IMR-90 (cell line): Measurements from ENCODE around the gene SCRN2. TPM values are rescaled to one million over a fixed set of nuclear protein-coding genes. Genes with fewer than 3 reads are reported as not detected.
A peak's percentile ranks its signal among the peaks of the same experiment; 100 is the strongest.

Experiments used
- ATAC-seq: fragments of 200-7000 bp; cut with Tn5 transposase; 2 replicates; pipeline ENCODE4 v1.9.1; 2020; ENCODE audit warnings: low read depth, mild to moderate bottlenecking, moderate library complexity
- BruUV-seq: library from RNA; stranded (reverse); fragments of 400-500 nt; replicated peaks from 2 replicates; lab custom pipeline; 2021; lab: Mats Ljungman, UMichigan
- CTCF ChIA-PET: fragments of 300-600 bp; formaldehyde crosslinking; extraction: SDS; loops from one replicate; lab custom pipeline; 2021; ENCODE audit warnings: antibody characterized with exemption; lab: Yijun Ruan, JAX
- POLR2A ChIA-PET: fragments of 300-600 bp; sonication (Branson Sonifier 250); formaldehyde crosslinking; loops from one replicate; lab custom pipeline; 2022; ENCODE audit warnings: antibody characterized with exemption; ENCODE audit not compliant: unreplicated experiment; lab: Charles Lee
- DNase-seq: peaks from one replicate; pipeline ENCODE4 v3.0.0; 2013
- H2AFZ ChIP-seq: replicated peaks from 2 replicates; pipeline ENCODE3; 2013; ENCODE audit warnings: low read length, mild to moderate bottlenecking; ENCODE audit not compliant: poor library complexity
- H2AK5ac ChIP-seq: 2 replicates; pipeline ENCODE4 v1.6.1; 2013; ENCODE audit warnings: low read depth, low read length, inconsistent platforms
- H2AK9ac ChIP-seq: replicated peaks from 2 replicates; pipeline ENCODE3; 2013; ENCODE audit warnings: mild to moderate bottlenecking, low read depth, low read length, moderate library complexity; ENCODE audit not compliant: poor library complexity
- H2BK120ac ChIP-seq: 2 replicates; pipeline ENCODE4 v1.6.1; 2013; ENCODE audit warnings: low read depth, low read length, inconsistent platforms
- H2BK15ac ChIP-seq: 3 replicates; pipeline ENCODE4 v1.6.1; 2013; ENCODE audit warnings: low read depth, low read length, inconsistent platforms
- H2BK20ac ChIP-seq: 2 replicates; pipeline ENCODE4 v1.6.1; 2013; ENCODE audit warnings: low read depth, mild to moderate bottlenecking, inconsistent platforms, low read length, moderate library complexity
- H2BK5ac ChIP-seq: 2 replicates; pipeline ENCODE4 v1.6.1; 2013; ENCODE audit warnings: mild to moderate bottlenecking, low read depth, low read length, inconsistent platforms; ENCODE audit not compliant: poor library complexity, severe bottlenecking
- H3K14ac ChIP-seq: replicated peaks from 2 replicates; pipeline ENCODE4 v1.6.1; 2013; ENCODE audit warnings: low read depth, low read length, inconsistent platforms
- H3K18ac ChIP-seq: 2 replicates; pipeline ENCODE4 v1.6.1; 2013; ENCODE audit warnings: low read depth, low read length, control low read depth
- H3K23ac ChIP-seq: 2 replicates; pipeline ENCODE4 v1.6.1; 2013; ENCODE audit warnings: low read depth, low read length, inconsistent platforms
- H3K27ac ChIP-seq: 2 replicates; pipeline ENCODE4 v1.5.1; 2013; ENCODE audit warnings: mild to moderate bottlenecking, control low read depth, low read length; ENCODE audit not compliant: insufficient read depth
- H3K27me3 ChIP-seq: 2 replicates; pipeline ENCODE4 v1.6.1; 2013; ENCODE audit warnings: low read length; ENCODE audit not compliant: control insufficient read depth, insufficient read depth
- H3K36me3 ChIP-seq: 2 replicates; pipeline ENCODE4 v1.6.1; 2013; ENCODE audit warnings: low read length, mixed read lengths; ENCODE audit not compliant: control insufficient read depth, insufficient read depth
- H3K4ac ChIP-seq: 2 replicates; pipeline ENCODE4 v1.6.1; 2013; ENCODE audit warnings: low read depth, low read length, inconsistent platforms
- H3K4me1 ChIP-seq: 2 replicates; pipeline ENCODE4 v1.6.1; 2013; ENCODE audit warnings: low read length, mixed read lengths; ENCODE audit not compliant: control insufficient read depth, insufficient read depth
- H3K4me2 ChIP-seq: 2 replicates; pipeline ENCODE4 v1.6.1; 2013; ENCODE audit warnings: low read depth, mild to moderate bottlenecking, control low read depth, low read length, moderate library complexity
- H3K4me3 ChIP-seq: 2 replicates; pipeline ENCODE4 v1.5.1; 2013; ENCODE audit warnings: low read depth, mild to moderate bottlenecking, control low read depth, low read length, moderate library complexity; ENCODE audit not compliant: insufficient read depth
- H3K56ac ChIP-seq: 2 replicates; pipeline ENCODE4 v1.6.1; 2013; ENCODE audit warnings: low read length, inconsistent platforms; ENCODE audit not compliant: insufficient read depth; ENCODE audit errors: extremely low read depth
- H3K79me1 ChIP-seq, 2 experiments: 2 replicates each; pipeline ENCODE4 v1.6.1; 2013; ENCODE audit warnings: low read length in 2 of 2, inconsistent platforms in 1 of 2, low read depth in 1 of 2
- H3K9ac ChIP-seq: 2 replicates; pipeline ENCODE4 v1.6.1; 2013; ENCODE audit warnings: low read depth, low read length, control low read depth
- H3K9me1 ChIP-seq: 2 replicates; pipeline ENCODE4 v1.6.1; 2013; ENCODE audit warnings: low read length, inconsistent platforms; ENCODE audit not compliant: insufficient read depth
- H3K9me3 ChIP-seq: 2 replicates; pipeline ENCODE4 v1.6.1; 2013; ENCODE audit warnings: low read length; ENCODE audit not compliant: control insufficient read depth, insufficient read depth
- H4K20me1 ChIP-seq: 2 replicates; pipeline ENCODE4 v1.6.1; 2013; ENCODE audit warnings: low read length, inconsistent platforms; ENCODE audit not compliant: insufficient read depth
- H4K5ac ChIP-seq: 2 replicates; pipeline ENCODE4 v1.6.1; 2013; ENCODE audit warnings: mild to moderate bottlenecking, low read depth, low read length, control low read depth
- H4K8ac ChIP-seq, 2 experiments: 2 replicates each; pipeline ENCODE4 v1.6.1; 2013; ENCODE audit warnings: low read depth in 2 of 2, low read length in 2 of 2, control low read depth in 1 of 2, inconsistent platforms in 1 of 2
- H4K91ac ChIP-seq: 2 replicates; pipeline ENCODE4 v1.6.1; 2013; ENCODE audit warnings: low read depth, low read length, inconsistent platforms; ENCODE audit not compliant: insufficient read depth
- BHLHE40 ChIP-seq: fragments of 150-350 bp; IDR thresholded peaks from 2 replicates; pipeline ENCODE4 v1.6.1; 2016; ENCODE audit warnings: mild to moderate bottlenecking, low read depth, low read length
- FOS ChIP-seq: fragments of 150-350 bp; IDR thresholded peaks from 2 replicates; pipeline ENCODE4 v1.6.1; 2016; ENCODE audit warnings: low read depth, low read length
- MXI1 ChIP-seq: IDR thresholded peaks from 2 replicates; pipeline ENCODE4 v1.6.1; 2012; ENCODE audit warnings: low read depth, mild to moderate bottlenecking, low read length, moderate library complexity, borderline replicate concordance
- POLR2A ChIP-seq: IDR thresholded peaks from 2 replicates; pipeline ENCODE4 v1.6.1; 2012; ENCODE audit warnings: mild to moderate bottlenecking, low read depth, low read length
- RAD21 ChIP-seq: IDR thresholded peaks from 2 replicates; pipeline ENCODE4 v1.6.1; 2012; ENCODE audit warnings: low read length, improper control_type of control experiment
- RFX5 ChIP-seq: IDR thresholded peaks from 2 replicates; pipeline ENCODE4 v1.8.0; 2012; ENCODE audit warnings: low read depth, mild to moderate bottlenecking, low read length, moderate library complexity
- USF2 ChIP-seq: fragments of 150-350 bp; IDR thresholded peaks from 2 replicates; pipeline ENCODE4 v1.6.1; 2017; ENCODE audit warnings: mild to moderate bottlenecking, antibody characterized with exemption, low read length, low read depth
- WGBS, 2 experiments: methylation state at CpG; one replicate each; pipeline versions ENCODE4 v1.1.5 to v1.1.7; 2013; ENCODE audit warnings: missing lambda C conversion rate in 2 of 2; ENCODE audit not compliant: insufficient read length in 1 of 2; ENCODE audit errors: extremely low coverage in 2 of 2; 5-methylcytosine and 5-hydroxymethylcytosine counted together
- dilution Hi-C: fragments of 300-500 bp; cut with HindIII; formaldehyde crosslinking; loops from one replicate; pipeline ENCODE4 v1.14.3; 2018; ENCODE audit warnings: low sequenced_read_pairs; ENCODE audit not compliant: unreplicated experiment
- in situ Hi-C: fragments of 300-500 bp; cut with MboI; formaldehyde crosslinking; loops from 3 replicates; pipeline ENCODE4 v1.14.3; 2019; ENCODE audit warnings: low sequenced_read_pairs, inconsistent platforms, mixed read lengths
- intact Hi-C: fragments of 100-400 bp; cut with micrococcal nuclease; formaldehyde crosslinking; loops from 2 replicates; pipeline ENCODE4 v1.10.0; 2022
- polyA plus RNA-seq, 3 experiments: library from polyadenylated mRNA; depleted of rRNA; stranded (reverse); fragments of >200 nt; gene quantifications; 2 replicates each; pipeline ENCODE4 v1.2.3, GENCODE V29; 2012; ENCODE audit warnings: low replicate concordance in 1 of 3
- total RNA-seq: library from RNA; depleted of rRNA; stranded (reverse); fragments of >200 nt; gene quantifications from 2 replicates; pipeline ENCODE4 v1.2.3, GENCODE V29; 2012
- TF ChIP-seq, protein P1 (sequence below): fragments of 150-350 bp; IDR thresholded peaks from 2 replicates; pipeline ENCODE4 v1.6.1; 2016; ENCODE audit warnings: low read depth, mild to moderate bottlenecking, low read length, moderate library complexity, borderline replicate concordance

SCRN2 gene
- total and polyA plus RNA-seq, 2 of the 4 experiments (the other 2 are of a cell fraction), result 17.2 to 31.0 TPM

DNA sequence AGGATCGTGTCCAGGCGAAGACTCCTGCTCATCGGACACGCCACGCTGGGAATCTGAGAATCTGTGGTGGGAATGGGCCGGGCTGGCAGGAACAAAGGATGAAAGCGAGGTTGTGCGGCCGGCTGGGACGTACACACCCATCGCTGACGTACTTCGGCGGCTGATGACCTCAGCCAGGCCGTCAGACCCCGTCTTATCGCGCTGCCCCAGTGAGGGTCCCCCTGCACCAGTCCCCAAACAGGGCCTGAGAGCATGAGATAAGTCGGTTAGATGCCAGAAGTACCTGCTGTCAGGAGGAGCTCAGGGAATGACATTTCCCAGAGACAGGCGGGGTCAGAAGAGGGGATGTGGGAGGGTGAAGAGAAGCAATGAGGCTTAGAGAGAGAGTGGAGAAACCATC is 25.9 kb upstream of the SCRN2 start:
- CTCF ChIA-PET, result no interaction called here
- Histone ChIP-seq H3K9me3 (peaks cover 3% of the 10 kb centered on the region; the same call in 1 of the 2 replicates), H3K56ac (no peak overlapping the region), H4K20me1 (no peaks in the 10 kb centered on the region), H4K8ac (no peak overlapping the region), H2BK120ac (no peak overlapping the region), H2BK15ac (peak overlapping the region; percentile 46; the same call in 1 of the 3 replicates), H2BK5ac (no peak overlapping the region), H4K91ac (no peak overlapping the region), H3K36me3 (no peaks in the 10 kb centered on the region), H3K4me3 (no peak overlapping the region), H3K23ac (no peak overlapping the region), H3K18ac (no peak overlapping the region), H2AK9ac (peak overlapping the region; percentile 31), H2BK20ac (no peak overlapping the region), H2AK5ac (peak overlapping the region; percentile 48), H3K4me2 (no peak overlapping the region), H3K4ac (no peak overlapping the region), H3K9me1 (peaks cover 5% of the 10 kb centered on the region), H3K27me3 (peaks cover 32% of the 10 kb centered on the region), H3K14ac (no peak overlapping the region), H4K5ac (no peak overlapping the region), H3K79me1 (no peaks in the 10 kb centered on the region), H3K27ac (no peak overlapping the region), H3K4me1 (peaks cover 8% of the 10 kb centered on the region), H2AFZ (peak overlapping the region; percentile 43), H3K9ac (no peak overlapping the region)
- DNase-seq (no peak), ATAC-seq (no peak)
- intact Hi-C loops (no loop called here), dilution Hi-C loops (no loop called here), in situ Hi-C loops (no loop called here)
- TF ChIP-seq FOS (no peak), RFX5 (no peak), USF2 (no peak), RAD21 (no peak), MXI1 (no peak), BHLHE40 (no peak), POLR2A (no peak)
- TF ChIP-seq, protein P1, sequence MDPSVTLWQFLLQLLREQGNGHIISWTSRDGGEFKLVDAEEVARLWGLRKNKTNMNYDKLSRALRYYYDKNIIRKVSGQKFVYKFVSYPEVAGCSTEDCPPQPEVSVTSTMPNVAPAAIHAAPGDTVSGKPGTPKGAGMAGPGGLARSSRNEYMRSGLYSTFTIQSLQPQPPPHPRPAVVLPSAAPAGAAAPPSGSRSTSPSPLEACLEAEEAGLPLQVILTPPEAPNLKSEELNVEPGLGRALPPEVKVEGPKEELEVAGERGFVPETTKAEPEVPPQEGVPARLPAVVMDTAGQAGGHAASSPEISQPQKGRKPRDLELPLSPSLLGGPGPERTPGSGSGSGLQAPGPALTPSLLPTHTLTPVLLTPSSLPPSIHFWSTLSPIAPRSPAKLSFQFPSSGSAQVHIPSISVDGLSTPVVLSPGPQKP, result no peak
- no TSS peak for BruUV-seq
- WGBS, 2 experiments, result 75% methylated on average over 20 of the region's 20 CpGs; no CpG with 5 or more reads in 1 of the 2 experiments
- POLR2A ChIA-PET, result no interaction called here
